MCF 10A (cell line): ENCODE data around the gene POFUT2. TPM values are rescaled to one million over a fixed set of nuclear protein-coding genes. Genes with fewer than 3 reads are reported as not detected.

Experiments
- BruUV-seq: library from RNA; stranded (reverse); fragments of 400-500 nt; replicated peaks from 2 replicates; lab custom pipeline; 2021; lab: Mats Ljungman, UMichigan
- CTCF ChIA-PET: fragments of 300-600 bp; sonication (Branson Sonifier 250); formaldehyde crosslinking; extraction: SDS; loops from one replicate; lab custom pipeline; 2021; ENCODE audit warnings: antibody characterized with exemption, inconsistent platforms; lab: Yijun Ruan, JAX
- POLR2A ChIA-PET: fragments of 300-600, 350-650 bp; sonication (Branson Sonifier 250); formaldehyde crosslinking; extraction: SDS; loops from one replicate; lab custom pipeline; 2020; ENCODE audit warnings: antibody characterized with exemption, inconsistent platforms; lab: Yijun Ruan, JAX
- DNase-seq: peaks from one replicate; pipeline ENCODE4 v3.0.0-alpha.2; 2018; ENCODE audit not compliant: unreplicated experiment
- H3K27ac Mint-ChIP-seq: one replicate; pipeline ENCODE4 v1.8.0; 2022; ENCODE audit warnings: mild to moderate bottlenecking, low read depth, mixed read lengths; ENCODE audit not compliant: unreplicated experiment
- H3K27me3 Mint-ChIP-seq: one replicate; pipeline ENCODE4 v1.8.0; 2022; ENCODE audit warnings: mixed read lengths; ENCODE audit not compliant: insufficient read depth, unreplicated experiment
- H3K36me3 Mint-ChIP-seq: one replicate; pipeline ENCODE4 v1.8.0; 2022; ENCODE audit warnings: mild to moderate bottlenecking, moderate library complexity, mixed read lengths; ENCODE audit not compliant: insufficient read depth, unreplicated experiment
- H3K4me1 Mint-ChIP-seq: one replicate; pipeline ENCODE4 v1.8.0; 2022; ENCODE audit warnings: mixed read lengths; ENCODE audit not compliant: insufficient read depth, unreplicated experiment
- H3K4me3 Mint-ChIP-seq: one replicate; pipeline ENCODE4 v1.8.0; 2022; ENCODE audit warnings: mild to moderate bottlenecking, moderate library complexity, mixed read lengths; ENCODE audit not compliant: unreplicated experiment
- H3K9me3 Mint-ChIP-seq: one replicate; pipeline ENCODE4 v1.8.0; 2022; ENCODE audit warnings: mixed read lengths; ENCODE audit not compliant: unreplicated experiment
- CTCF ChIP-seq: fragments of 200-600 bp; IDR thresholded peaks from one replicate; pipeline ENCODE4 v1.8.0; 2022; ENCODE audit warnings: antibody characterized with exemption, mild to moderate bottlenecking; ENCODE audit not compliant: unreplicated experiment
- intact Hi-C: fragments of 100-400 bp; cut with micrococcal nuclease; formaldehyde crosslinking; loops from 2 replicates; pipeline ENCODE4 v1.14.1; 2022
- total RNA-seq: library from RNA; stranded (reverse); gene quantifications from 2 replicates; pipeline ENCODE4 v1.2.3, GENCODE V29; 2022

Gene POFUT2
- total RNA-seq, 1 experiment from 2014 or later: 25.2 TPM

- Mint-ChIP-seq H3K36me3 (no peaks in the 10 kb centered on the region), H3K4me3 (no peak overlapping the region), H3K4me1 (peaks cover 7% of the 10 kb centered on the region), H3K27me3 (peaks cover 13% of the 10 kb centered on the region), H3K9me3 (no peaks in the 10 kb centered on the region), H3K27ac (no peak overlapping the region)
- intact Hi-C loops: no loop called here
- TF ChIP-seq CTCF: no peak
- BruUV-seq: no TSS peak
- CTCF ChIA-PET: interaction anchor here (0.7 to 1.1 kb wide), 2 partner anchors 90 to 195 kb away, joined by 3 read pairs; no protein-coding TSS in a partner anchor
- DNase-seq: no peak
- POLR2A ChIA-PET: interaction anchor here (0.5 kb wide), 1 partner anchor 14 kb away, joined by 3 read pairs; no protein-coding TSS in a partner anchor
Observed at GRCh38 chr21:45256912-45257672, 30.6 kb downstream of the POFUT2 start.

GRCh38 chr21:45256021-45256911 lies 31.4 kb downstream of the POFUT2 start:
- H3K27ac Mint-ChIP-seq: no peak overlapping the region
- TF ChIP-seq CTCF: no peak
- no peaks in the 10 kb centered on the region for H3K36me3 Mint-ChIP-seq
- ChIA-PET CTCF (no interaction called here), POLR2A (no interaction called here)
- intact Hi-C loops: no loop called here
- BruUV-seq: no TSS peak
- H3K27me3 Mint-ChIP-seq: peaks cover 13% of the 10 kb centered on the region
- DNase-seq: no peak
- H3K4me3 Mint-ChIP-seq: no peak overlapping the region
- H3K9me3 Mint-ChIP-seq: no peaks in the 10 kb centered on the region
- peaks cover 7% of the 10 kb centered on the region for H3K4me1 Mint-ChIP-seq

- no TSS peak for BruUV-seq
- Mint-ChIP-seq H3K36me3 (no peaks in the 10 kb centered on the region), H3K9me3 (no peaks in the 10 kb centered on the region), H3K27me3 (peaks cover 19% of the 10 kb centered on the region), H3K4me3 (no peak overlapping the region), H3K27ac (no peak overlapping the region), H3K4me1 (peaks cover 7% of the 10 kb centered on the region)
- DNase-seq: peak; percentile 5
- no peak for TF ChIP-seq CTCF
- ChIA-PET POLR2A (interaction anchor here (0.7 kb wide), 1 partner anchor 192 kb away, joined by 3 read pairs; no protein-coding TSS in a partner anchor), CTCF (interaction anchor here (0.6 kb wide), 2 partner anchors 99 to 1597 kb away, joined by 3 to 4 read pairs; no protein-coding TSS in a partner anchor)
- intact Hi-C loops: no loop called here
Observed at GRCh38 chr21:45255381-45256020, 32.2 kb downstream of the POFUT2 start.
